Common myeloid progenitor, CD34-positive (primary cell): ENCODE results near the gene TXNIP.

Experiments used
- CTCF ChIA-PET: fragments of 350-600 bp; sonication (Branson Sonifier 250); formaldehyde crosslinking; loops from one replicate; lab custom pipeline; 2021; ENCODE audit warnings: antibody characterized with exemption; lab: Charles Lee
- POLR2A ChIA-PET: fragments of 350-600 bp; sonication (Branson Sonifier 250); formaldehyde crosslinking; loops from one replicate; lab custom pipeline; 2021; ENCODE audit warnings: antibody characterized with exemption; lab: Charles Lee
- DNase-seq, 3 donors: peaks; one replicate each; pipeline versions ENCODE4 v3.0.0 to v3.0.0-alpha.2; 2013
- H3K27ac ChIP-seq, 2 experiments: 1 replicate in 1 of 2; 2 replicates in 1 of 2; pipeline ENCODE4 v1.7.0; 2013; ENCODE audit warnings: inconsistent platforms in 2 of 2, low read length in 2 of 2, mild to moderate bottlenecking in 2 of 2, low read depth in 1 of 2, moderate library complexity in 1 of 2; ENCODE audit not compliant: severe bottlenecking in 2 of 2, insufficient read depth in 1 of 2, poor library complexity in 1 of 2
- H3K27me3 ChIP-seq, 5 experiments: replicated peaks in 2 of 5; 1 replicate in 3 of 5; 2 replicates in 2 of 5; pipeline versions ENCODE4 v1.6.1 to v1.7.0; 2013; ENCODE audit warnings: low read length in 4 of 5, mild to moderate bottlenecking in 2 of 5, moderate library complexity in 2 of 5, inconsistent platforms in 1 of 5; ENCODE audit not compliant: insufficient read depth in 5 of 5, control insufficient read depth in 4 of 5
- H3K36me3 ChIP-seq, 4 experiments: 1 replicate in 2 of 4; 2 replicates in 2 of 4; pipeline versions ENCODE4 v1.6.1 to v1.7.0; 2013; ENCODE audit warnings: low read length in 3 of 4, control low read depth in 1 of 4, mild to moderate bottlenecking in 1 of 4; ENCODE audit not compliant: control insufficient read depth in 4 of 4, insufficient read depth in 4 of 4
- H3K4me1 ChIP-seq, 4 experiments: 1 replicate in 3 of 4; 2 replicates in 1 of 4; pipeline versions ENCODE4 v1.6.1 to v1.7.1; 2013; ENCODE audit warnings: low read length in 3 of 4, mild to moderate bottlenecking in 3 of 4, control low read depth in 1 of 4, inconsistent platforms in 1 of 4, moderate library complexity in 1 of 4; ENCODE audit not compliant: control insufficient read depth in 4 of 4, insufficient read depth in 4 of 4; ENCODE audit errors: control extremely low read depth in 1 of 4
- H3K4me3 ChIP-seq, 7 experiments: 1 replicate in 4 of 7; 2 replicates in 3 of 7; pipeline versions ENCODE4 v1.5.1 to v1.7.0; 2013; ENCODE audit warnings: mild to moderate bottlenecking in 7 of 7, low read length in 6 of 7, moderate library complexity in 6 of 7, inconsistent platforms in 2 of 7, low read depth in 2 of 7, control low read depth in 1 of 7; ENCODE audit not compliant: insufficient read depth in 4 of 7, control insufficient read depth in 1 of 7; ENCODE audit errors: extremely low read depth in 1 of 7
- H3K9me3 ChIP-seq, 5 experiments: 1 replicate in 4 of 5; 2 replicates in 1 of 5; pipeline versions ENCODE4 v1.6.1 to v1.7.1; 2013; ENCODE audit warnings: low read length in 4 of 5, mild to moderate bottlenecking in 2 of 5, inconsistent platforms in 1 of 5, low read depth in 1 of 5, moderate library complexity in 1 of 5; ENCODE audit not compliant: control insufficient read depth in 4 of 5, insufficient read depth in 2 of 5; ENCODE audit errors: control extremely low read depth in 1 of 5
- WGBS: methylation state at CpG from one replicate; pipeline ENCODE4 v1.1.5; 2013; ENCODE audit not compliant: insufficient coverage; 5-methylcytosine and 5-hydroxymethylcytosine counted together

Gene TXNIP

GRCh38 chr1:145977016-145977415 lies 19.4 kb downstream of the TXNIP start:
- 92% methylated on average over 5 of the region's 5 CpGs for WGBS

GRCh38 chr1:145975216-145975615 lies 21.2 kb downstream of the TXNIP start:
- H3K27ac ChIP-seq = no peak overlapping the region
- DNase-seq = no peak
- H3K27me3 ChIP-seq = no peaks in the 10 kb centered on the region
- H3K4me1 ChIP-seq = peaks cover 28 to 34% (median 34%) of the 10 kb centered on the region in 4 experiments
- WGBS = 100% methylated on average over 4 of the region's 4 CpGs
- H3K9me3 ChIP-seq = no peaks in the 10 kb centered on the region
- peaks cover 0 to 6% (median 3%) of the 10 kb centered on the region in 4 experiments for H3K36me3 ChIP-seq
- CTCF ChIA-PET = interaction anchor here (5.2 to 10.6 kb wide), 3 partner anchors 11 to 37 kb away, joined by 47 to 242 read pairs (median 126); partner anchors contain the start of genes ANKRD34A, POLR3GL and TXNIP
- POLR2A ChIA-PET = no interaction called here
- H3K4me3 ChIP-seq = no peak overlapping the region

More at GRCh38 chr1:145977016-145977415, 19.4 kb downstream of the TXNIP start:
- CTCF ChIA-PET = interaction anchor here (0.9 to 10.6 kb wide), 19 partner anchors 9 to 130 kb away, joined by 3 to 242 read pairs (median 6); partner anchors contain the start of genes ANKRD34A, NUDT17, PIAS3 and POLR3GL
- no peak for DNase-seq
- Histone ChIP-seq H3K4me1 (peaks cover 34 to 43% (median 41%) of the 10 kb centered on the region in 4 experiments), H3K4me3 (peak overlapping the region in 1 of 7 experiments; percentile 43), H3K36me3 (peaks cover 0 to 6% (median 3%) of the 10 kb centered on the region in 4 experiments), H3K9me3 (no peaks in the 10 kb centered on the region), H3K27ac (no peak overlapping the region), H3K27me3 (no peaks in the 10 kb centered on the region)
- POLR2A ChIA-PET = interaction anchor here (1.1 kb wide), 1 partner anchor 30 kb away, joined by 6 read pairs; no protein-coding TSS in a partner anchor

- peaks cover 23 to 30% (median 29%) of the 10 kb centered on the region in 4 experiments for H3K4me1 ChIP-seq
- 93% methylated on average over 7 of the region's 7 CpGs for WGBS
- H3K27me3 ChIP-seq = no peaks in the 10 kb centered on the region
- ChIA-PET POLR2A (no interaction called here), CTCF (interaction anchor here (5.2 to 10.6 kb wide), 3 partner anchors 11 to 38 kb away, joined by 47 to 242 read pairs (median 126); partner anchors contain the start of genes ANKRD34A, POLR3GL and TXNIP)
- no peak overlapping the region for H3K27ac ChIP-seq
- H3K4me3 ChIP-seq = no peak overlapping the region
- no peaks in the 10 kb centered on the region for H3K9me3 ChIP-seq
- peaks cover 0 to 6% (median 3%) of the 10 kb centered on the region in 4 experiments for H3K36me3 ChIP-seq
- no peak for DNase-seq
Observed at GRCh38 chr1:145974721-145975120, 21.7 kb downstream of the TXNIP start.

- no peak overlapping the region for H3K27ac ChIP-seq
- peaks cover 0 to 4% (median 3%) of the 10 kb centered on the region in 4 experiments for H3K36me3 ChIP-seq
- ChIA-PET POLR2A (no interaction called here), CTCF (interaction anchor here (1.3 to 1.4 kb wide), 2 partner anchors 9 to 39 kb away, joined by 3 to 5 read pairs; no protein-coding TSS in a partner anchor)
- peaks cover 5 to 8% (median 8%) of the 10 kb centered on the region in 4 experiments for H3K4me1 ChIP-seq
- no peak overlapping the region for H3K4me3 ChIP-seq
- no peaks in the 10 kb centered on the region for H3K9me3 ChIP-seq
- no peaks in the 10 kb centered on the region for H3K27me3 ChIP-seq
- no peak for DNase-seq
- WGBS = 92% methylated on average over 7 of the region's 7 CpGs
Observed at GRCh38 chr1:145972580-145972979, 23.8 kb downstream of the TXNIP start.

- WGBS = 100% methylated on average over 1 of the region's 2 CpGs
- CTCF ChIA-PET = interaction anchor here (1.0 to 4.2 kb wide), 7 partner anchors 10 to 51 kb away, joined by 3 to 13 read pairs (median 4); partner anchors contain the start of genes LIX1L and RBM8A
- POLR2A ChIA-PET = no interaction called here
Observed at GRCh38 chr1:145967288-145967687, 29.1 kb downstream of the TXNIP start.

DNA sequence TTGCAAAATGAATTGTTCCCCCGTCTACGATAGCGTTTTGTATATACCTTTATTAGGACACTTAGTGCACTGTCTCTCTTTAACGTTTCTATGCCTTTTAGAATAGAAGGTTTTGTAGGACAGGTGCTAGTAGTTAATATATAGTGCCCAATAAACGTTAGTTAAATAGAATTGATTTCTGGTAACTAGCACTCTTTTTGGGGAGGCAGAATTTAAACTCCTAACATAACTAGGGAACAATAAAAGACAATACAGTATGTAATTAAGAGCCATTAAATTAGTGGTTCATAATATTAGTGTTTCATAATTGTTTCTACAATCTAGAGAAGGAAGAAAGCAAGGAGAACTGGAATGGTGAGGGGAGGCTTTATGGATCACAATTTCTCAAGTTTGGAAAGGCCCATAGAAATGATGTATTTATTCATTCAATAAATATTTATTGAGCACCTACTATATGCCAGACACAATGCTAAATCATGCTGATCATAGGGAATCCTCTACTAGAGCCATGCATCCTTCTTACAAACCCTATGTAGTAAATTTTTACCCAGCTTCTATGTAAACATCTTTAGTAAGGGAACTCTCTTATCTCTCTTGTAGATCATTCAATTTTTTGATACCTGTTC lies 31.1 kb downstream of the TXNIP start:
- peaks cover 23 to 48% (median 39%) of the 10 kb centered on the region in 4 experiments for H3K4me1 ChIP-seq
- peak overlapping the region in 6 of 7 experiments; percentile 82 to 98 (median 96) for H3K4me3 ChIP-seq
- H3K27me3 ChIP-seq = peaks cover 0 to 3% (median 0%) of the 10 kb centered on the region in 5 experiments
- POLR2A ChIA-PET = interaction anchor here (0.6 to 2.1 kb wide), 5 partner anchors 15 to 106 kb away, joined by 3 to 9 read pairs (median 4); partner anchors contain the start of genes PIAS3 and RBM8A
- CTCF ChIA-PET = interaction anchor here (0.9 to 3.7 kb wide), 8 partner anchors 12 to 57 kb away, joined by 3 to 47 read pairs (median 4); partner anchors contain the start of gene RBM8A
- WGBS = no CpG with 5 or more reads among the region's 5 CpGs
- no peak for DNase-seq
- H3K27ac ChIP-seq = peak overlapping the region; percentile 68 to 93
- H3K36me3 ChIP-seq = peaks cover 0 to 4% (median 0%) of the 10 kb centered on the region in 4 experiments
- peaks cover 0 to 4% (median 3%) of the 10 kb centered on the region in 5 experiments for H3K9me3 ChIP-seq

More at GRCh38 chr1:145967288-145967687, 29.1 kb downstream of the TXNIP start:
- Histone ChIP-seq H3K4me3 (no peak overlapping the region), H3K36me3 (peaks cover 0 to 4% (median 0%) of the 10 kb centered on the region in 4 experiments), H3K27me3 (peaks cover 0 to 3% (median 0%) of the 10 kb centered on the region in 5 experiments), H3K27ac (no peak overlapping the region), H3K9me3 (peaks cover 0 to 4% (median 3%) of the 10 kb centered on the region in 5 experiments), H3K4me1 (peaks cover 18 to 28% (median 24%) of the 10 kb centered on the region in 4 experiments)
- DNase-seq = no peak
